Bronchial epithelial cell (primary cell): Measurements from ENCODE around the gene CYP39A1. TPM values are rescaled to one million over a fixed set of nuclear protein-coding genes. Genes with fewer than 3 reads are reported as not detected.
"Not testable (repeated sequence)": the region's sequence is repeated elsewhere in the genome, so short reads cannot be mapped to it uniquely, and the experiment has no call there.

ENCODE experiments used
- DNase-seq: peaks from one replicate; pipeline ENCODE4 v3.0.0-alpha.2; 2010; ENCODE audit warnings: low read depth
- FAIRE-seq: peaks from 2 replicates; lab custom pipeline; 2011; peaks lifted over from hg19 to GRCh38; lab: Jason Lieb, UNC
- H3K27me3 ChIP-seq: 2 replicates; pipeline ENCODE4 v1.5.1; 2011; ENCODE audit warnings: low read length; ENCODE audit not compliant: control insufficient read depth, insufficient read depth
- H3K36me3 ChIP-seq: 2 replicates; pipeline ENCODE4 v1.5.1; 2011; ENCODE audit warnings: low read length; ENCODE audit not compliant: control insufficient read depth, insufficient read depth
- H3K4me3 ChIP-seq: 2 replicates; pipeline ENCODE4 v1.5.1; 2011; ENCODE audit warnings: mild to moderate bottlenecking, low read depth, low read length, control low read depth
- CTCF ChIP-seq: IDR thresholded peaks from 2 replicates; pipeline ENCODE4 v1.5.1; 2011; ENCODE audit warnings: mild to moderate bottlenecking, moderate library complexity, low read length, control low read depth, inconsistent platforms; ENCODE audit not compliant: insufficient read depth, severe bottlenecking
- total RNA-seq: library from RNA; depleted of rRNA; stranded (reverse); fragments of >200 nt; gene quantifications from 2 replicates; pipeline ENCODE4 v1.2.1, GENCODE V29; 2014

The CYP39A1 gene
- total RNA-seq, 1 donor from 2014 or later: 5.0 TPM

- FAIRE-seq (no peak), DNase-seq (no peak)
- no peaks in the 10 kb centered on the region for H3K27me3 ChIP-seq
- peak overlapping the region; percentile 73 for H3K4me3 ChIP-seq
- TF ChIP-seq CTCF: no peak
- no peaks in the 10 kb centered on the region for H3K36me3 ChIP-seq
These were observed 999 bp upstream of the CYP39A1 start for GRCh38 chr6:46653439-46654195.

GRCh38 chr6:46652232-46652602, 401 bp downstream of the CYP39A1 start:
- H3K4me3 ChIP-seq: peak overlapping the region; percentile 73
- no peaks in the 10 kb centered on the region for H3K27me3 ChIP-seq
- no peak for TF ChIP-seq CTCF
- FAIRE-seq (no peak), DNase-seq (no peak)
- no peaks in the 10 kb centered on the region for H3K36me3 ChIP-seq

- no peak for TF ChIP-seq CTCF
- DNase-seq: peak; percentile 41
- H3K27me3 ChIP-seq: no peaks in the 10 kb centered on the region
- FAIRE-seq: no peak
- H3K36me3 ChIP-seq: no peaks in the 10 kb centered on the region
- peak overlapping the region; percentile 73 for H3K4me3 ChIP-seq
These were observed 802 bp downstream of the CYP39A1 start for GRCh38 chr6:46651816-46652215.

- H3K36me3 ChIP-seq: no peaks in the 10 kb centered on the region
- TF ChIP-seq CTCF: no peak
- H3K27me3 ChIP-seq: no peaks in the 10 kb centered on the region
- FAIRE-seq: no peak
- peak overlapping the region; percentile 73 for H3K4me3 ChIP-seq
- DNase-seq: peak; percentile 22
These were observed 1.6 kb downstream of the CYP39A1 start for GRCh38 chr6:46651006-46651405.

- FAIRE-seq: peak; percentile 36
- TF ChIP-seq CTCF: no peak
- Histone ChIP-seq H3K36me3 (no peaks in the 10 kb centered on the region), H3K27me3 (no peaks in the 10 kb centered on the region), H3K4me3 (no peak overlapping the region)
- DNase-seq: peak; percentile 91
These were observed 3.6 kb downstream of the CYP39A1 start for GRCh38 chr6:46648869-46649492.

GRCh38 chr6:46648108-46648507, 4.5 kb downstream of the CYP39A1 start:
- not testable (repeated sequence) for H3K27me3 ChIP-seq, FAIRE-seq, H3K36me3 ChIP-seq, H3K4me3 ChIP-seq, DNase-seq
